GM21619 (cell line): ENCODE data around the gene ESAM.

ENCODE experiments used
- ATAC-seq: cut with Tn5 transposase; IDR thresholded peaks from one replicate; pipeline ENCODE4 v1.9.1; 2021; ENCODE audit not compliant: unreplicated experiment

ESAM gene

GRCh38 chr11:124753624-124754023, 8.5 kb downstream of the ESAM start:
- no peak for ATAC-seq

GRCh38 chr11:124753205-124753604, 8.9 kb downstream of the ESAM start:
- ATAC-seq = no peak

DNA sequence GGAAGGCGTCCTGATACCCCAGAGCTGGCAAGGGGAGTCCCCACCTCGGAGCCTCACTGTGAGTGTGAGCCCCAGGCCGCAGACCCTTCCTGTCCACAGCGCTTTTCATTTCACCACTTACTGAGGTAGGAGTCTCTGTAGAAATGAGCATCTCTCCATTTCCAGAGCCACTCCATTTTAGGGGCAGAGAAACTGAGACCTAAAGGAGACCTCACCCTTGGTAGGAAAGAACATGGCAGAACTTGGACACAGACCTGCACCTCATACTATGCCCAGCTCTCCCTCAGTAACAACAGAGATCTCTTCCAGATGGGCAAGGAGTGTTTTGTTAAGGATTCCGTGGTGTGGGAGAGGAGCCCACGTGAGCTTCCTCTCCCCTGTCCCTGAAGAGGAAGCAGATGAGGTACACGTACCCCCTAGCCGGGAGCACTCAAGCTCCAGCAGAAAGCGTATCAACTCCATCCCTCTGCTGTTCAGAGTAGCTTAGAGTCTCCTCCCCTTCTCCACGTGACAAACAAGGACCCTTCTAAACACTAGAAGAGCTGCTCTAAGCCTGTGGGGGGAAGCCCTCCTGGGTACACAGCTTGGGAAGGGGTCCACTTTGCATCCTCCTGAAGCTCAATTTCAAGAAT, 9.5 kb downstream of the ESAM start:
- no peak for ATAC-seq

GRCh38 chr11:124751741-124752470, 10.2 kb downstream of the ESAM start, which contains the start of gene VSIG2:
Gene VSIG2 (minus strand): TSS chr11:124752255. CDS start chr11:124752137, 118 bp downstream.
- no peak for ATAC-seq

GRCh38 chr11:124751391-124751740, 10.7 kb downstream of the ESAM start:
- ATAC-seq = no peak

DNA sequence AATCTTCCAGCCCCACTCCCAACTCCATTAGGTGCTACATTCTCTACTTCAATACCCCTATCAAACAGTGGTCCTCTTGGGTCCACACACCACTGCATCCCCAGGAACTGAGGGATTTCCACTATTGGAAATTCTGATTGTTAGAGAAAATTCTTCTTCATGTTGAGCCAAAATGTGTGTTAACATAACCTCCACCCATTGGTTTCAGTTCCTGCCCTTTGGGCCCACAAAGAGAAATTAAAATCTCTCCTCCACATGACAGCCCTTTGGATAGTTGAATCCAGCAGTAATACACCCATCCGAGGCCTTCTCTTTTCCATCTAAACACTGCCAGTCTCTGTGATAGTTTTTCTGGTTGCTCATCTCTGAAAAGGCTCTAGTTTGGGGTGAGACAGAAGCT, 12.2 kb downstream of the ESAM start:
- no peak for ATAC-seq

GRCh38 chr11:124748481-124749343, 13.4 kb downstream of the ESAM start:
- no peak for ATAC-seq

DNA sequence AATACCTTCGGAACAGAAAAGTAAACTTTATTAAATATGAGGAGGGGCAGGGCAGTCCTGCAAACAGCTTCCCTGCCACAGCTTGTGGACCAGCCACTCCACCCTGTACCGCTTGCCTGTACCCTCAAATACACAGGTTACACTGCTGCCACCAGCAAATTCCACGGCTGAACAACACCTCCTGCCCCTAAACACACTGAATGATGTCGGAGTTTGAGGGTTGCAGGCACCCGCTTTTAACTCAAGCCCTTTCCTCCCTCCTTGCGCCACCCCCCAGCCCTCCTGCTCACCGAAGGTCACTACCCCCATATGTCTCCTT, 14.0 kb downstream of the ESAM start:
- ATAC-seq = no peak

GRCh38 chr11:124747406-124748099, 14.5 kb downstream of the ESAM start:
- no peak for ATAC-seq

DNA sequence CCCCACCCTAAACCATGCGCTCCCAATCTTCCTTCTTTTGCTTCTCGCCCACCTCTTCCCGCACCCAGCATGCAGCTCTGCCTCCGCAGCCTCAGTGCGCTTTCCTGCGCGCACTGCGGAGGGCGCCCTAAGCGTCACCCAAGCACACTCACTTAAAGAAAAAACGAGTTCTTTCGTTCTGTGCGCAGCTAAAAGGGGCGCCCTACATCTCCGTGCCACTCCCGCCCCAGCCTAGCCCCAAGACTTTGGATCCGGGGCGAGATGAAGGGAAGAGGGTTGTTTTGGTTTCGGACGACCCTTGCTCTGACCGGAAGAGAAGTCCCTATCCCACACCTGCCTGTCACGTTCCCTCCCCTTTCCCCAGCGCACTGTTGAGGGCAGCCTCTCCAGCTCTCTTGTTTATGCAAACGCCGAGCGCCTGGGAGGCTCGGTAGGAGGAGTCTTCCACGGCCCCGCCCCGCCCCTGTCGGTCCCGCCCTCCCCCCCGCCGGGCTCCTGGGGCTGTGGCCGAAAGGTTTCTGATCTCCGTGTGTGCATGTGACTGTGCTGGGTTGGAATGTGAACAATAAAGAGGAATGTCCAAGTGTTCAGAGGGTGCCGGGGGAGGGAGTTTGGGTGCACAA, 15.4 kb downstream of the ESAM start:
- peak; percentile 92 for ATAC-seq

DNA sequence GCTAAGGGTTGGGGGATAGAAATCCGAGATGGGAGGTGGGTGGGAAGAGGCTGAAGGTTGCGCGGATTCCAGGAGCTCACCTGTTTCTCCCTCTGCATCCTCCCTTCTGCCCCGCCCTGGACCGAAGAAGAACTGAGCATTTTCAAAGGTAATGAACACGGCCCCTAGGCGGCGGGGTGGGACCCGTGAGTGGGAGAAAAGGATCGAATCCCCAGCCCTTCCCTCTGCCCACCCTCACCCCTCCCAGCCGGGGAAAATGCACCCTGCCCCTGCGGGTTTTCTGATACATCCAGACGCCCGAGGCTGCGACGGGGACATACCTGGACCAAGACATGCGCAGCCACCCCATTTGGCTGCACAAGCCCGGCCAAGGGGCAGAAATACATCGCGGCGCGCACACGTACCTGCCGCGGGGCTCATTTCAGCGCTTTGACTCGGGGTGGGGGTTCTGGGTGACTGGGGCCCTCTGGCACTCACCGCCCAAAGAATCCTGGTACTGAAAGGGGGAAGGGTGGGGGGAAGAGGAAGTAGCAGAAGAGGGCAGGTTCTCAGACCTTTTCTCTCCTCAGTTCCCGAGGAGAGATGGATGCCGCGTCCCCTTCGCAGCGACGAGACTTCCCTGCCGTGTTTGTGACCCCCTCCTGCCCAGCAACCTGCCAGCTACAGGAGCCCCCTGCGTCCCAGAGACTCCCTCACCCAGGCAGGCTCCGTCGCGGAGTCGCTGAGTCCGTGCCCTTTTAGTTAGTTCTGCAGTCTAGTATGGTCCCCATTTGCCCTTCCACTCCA, 16.1 kb downstream of the ESAM start:
- ATAC-seq = peak; percentile 17

DNA sequence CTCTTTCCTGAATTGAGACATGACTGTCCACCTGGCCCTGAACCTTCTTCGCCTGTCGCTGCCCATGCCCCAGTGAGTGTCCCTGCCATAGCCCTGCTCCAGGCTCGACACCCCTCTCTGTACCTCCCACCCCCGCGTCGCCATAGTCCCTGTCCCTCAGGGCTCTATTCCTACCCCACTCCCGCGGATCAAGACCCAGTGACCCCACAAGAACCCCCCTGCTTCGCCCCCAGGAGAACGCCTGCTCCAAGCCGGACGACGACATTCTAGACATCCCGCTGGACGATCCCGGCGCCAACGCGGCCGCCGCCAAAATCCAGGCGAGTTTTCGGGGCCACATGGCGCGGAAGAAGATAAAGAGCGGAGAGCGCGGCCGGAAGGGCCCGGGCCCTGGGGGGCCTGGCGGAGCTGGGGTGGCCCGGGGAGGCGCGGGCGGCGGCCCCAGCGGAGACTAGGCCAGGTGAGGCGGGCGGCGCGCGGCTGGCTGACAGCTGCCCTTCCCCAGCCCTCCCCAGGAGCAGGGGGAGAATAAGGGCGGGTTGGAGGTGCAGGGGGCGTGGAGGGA, 16.7 kb downstream of the ESAM start:
- ATAC-seq = no peak

GRCh38 chr11:124743050-124743449, 19.0 kb downstream of the ESAM start:
- ATAC-seq = no peak

- ATAC-seq = no peak
These were observed 19.5 kb downstream of the ESAM start for GRCh38 chr11:124742555-124742954.

GRCh38 chr11:124740277-124740882, 21.7 kb downstream of the ESAM start:
- peak; percentile 40 for ATAC-seq

DNA sequence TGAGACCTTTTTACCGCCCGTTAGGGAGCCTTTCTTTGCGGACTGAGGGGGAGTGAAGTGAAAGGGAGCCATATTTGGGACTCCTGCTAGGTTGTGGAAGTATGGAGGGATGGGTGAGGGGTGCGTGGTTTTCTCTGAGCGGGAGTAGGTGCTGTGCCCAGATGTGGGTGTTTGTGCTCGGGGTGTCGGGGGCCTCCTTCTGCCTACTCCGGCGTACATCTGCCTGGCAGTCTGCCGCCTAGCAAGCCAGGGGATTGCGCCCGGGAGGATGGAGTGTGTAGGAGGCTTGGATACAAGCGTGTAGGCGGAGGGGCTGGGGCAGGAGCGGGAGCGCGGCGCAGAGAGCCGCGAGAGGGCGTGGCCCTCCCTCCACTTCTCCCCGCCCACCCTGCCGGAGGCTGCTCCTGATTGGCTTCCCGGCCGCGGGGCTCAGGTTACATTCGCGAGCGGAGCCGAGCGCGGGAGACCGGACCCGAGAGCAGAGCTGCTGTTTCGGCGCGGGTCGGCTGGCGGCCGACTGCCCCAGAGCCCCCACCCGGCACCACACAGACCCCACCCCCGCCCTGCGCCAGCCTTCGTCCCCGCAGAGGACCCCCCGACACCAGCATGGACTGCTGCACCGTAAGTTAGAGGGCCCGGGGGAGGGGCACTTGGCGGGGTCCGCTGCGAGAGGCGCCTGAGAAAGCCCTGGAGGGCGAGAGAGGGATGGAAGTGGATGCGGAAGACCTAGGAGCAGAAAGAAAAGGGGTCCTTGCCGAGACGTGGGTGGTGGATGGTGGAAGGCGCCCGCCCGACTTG, 22.4 kb downstream of the ESAM start, which contains the start of gene NRGN:
TSS of gene NRGN (plus strand) at position 464 of the 798 bp plus-strand sequence. CDS start at position 607, 143 bp downstream.
- peak; percentile 99 for ATAC-seq

DNA sequence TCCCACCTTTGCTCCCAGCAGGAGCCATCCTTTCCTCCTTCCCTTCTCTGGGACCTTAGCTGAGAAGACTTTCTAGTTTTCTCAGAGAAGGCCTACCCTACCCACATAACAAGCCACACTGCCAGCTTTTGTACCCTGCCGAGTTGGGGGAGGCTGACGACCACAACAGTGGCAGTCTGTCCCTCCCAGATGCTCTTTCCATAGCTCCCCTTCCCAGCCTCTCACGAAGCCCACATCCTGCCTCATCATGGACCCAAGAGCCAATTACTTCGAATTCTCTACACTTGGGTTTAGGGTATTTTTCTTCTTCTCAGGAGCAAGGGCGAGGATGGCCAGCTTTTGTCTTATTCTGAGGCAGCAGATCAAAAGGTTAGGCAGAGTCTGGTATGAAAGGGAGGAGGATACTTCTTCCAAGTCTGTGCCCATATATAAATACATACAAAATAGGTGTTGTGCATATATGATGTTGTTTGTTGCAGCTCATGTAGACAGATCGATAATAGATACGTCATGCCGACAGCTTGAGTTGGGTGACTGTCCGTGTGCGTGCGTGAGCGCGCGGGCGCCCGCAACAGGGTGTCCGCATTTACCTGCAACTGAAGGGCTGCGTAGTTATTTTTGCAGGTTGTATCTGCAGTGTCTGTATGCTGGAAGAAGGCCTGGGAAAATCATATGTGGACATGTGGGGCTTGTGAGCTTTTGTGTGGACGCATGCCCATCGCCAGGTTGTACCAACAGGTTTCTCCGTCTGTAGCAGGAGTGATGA, 23.2 kb downstream of the ESAM start:
- no peak for ATAC-seq
